ENCODE data around the gene MBD5. TPM values are rescaled to one million over a fixed set of nuclear protein-coding genes. Genes with fewer than 3 reads are reported as not detected.

MBD5 gene
- total and polyA plus RNA-seq, 2 of the 4 experiments (the other 2 are of a cell fraction), result 9.8 to 14.2 TPM

DNA sequence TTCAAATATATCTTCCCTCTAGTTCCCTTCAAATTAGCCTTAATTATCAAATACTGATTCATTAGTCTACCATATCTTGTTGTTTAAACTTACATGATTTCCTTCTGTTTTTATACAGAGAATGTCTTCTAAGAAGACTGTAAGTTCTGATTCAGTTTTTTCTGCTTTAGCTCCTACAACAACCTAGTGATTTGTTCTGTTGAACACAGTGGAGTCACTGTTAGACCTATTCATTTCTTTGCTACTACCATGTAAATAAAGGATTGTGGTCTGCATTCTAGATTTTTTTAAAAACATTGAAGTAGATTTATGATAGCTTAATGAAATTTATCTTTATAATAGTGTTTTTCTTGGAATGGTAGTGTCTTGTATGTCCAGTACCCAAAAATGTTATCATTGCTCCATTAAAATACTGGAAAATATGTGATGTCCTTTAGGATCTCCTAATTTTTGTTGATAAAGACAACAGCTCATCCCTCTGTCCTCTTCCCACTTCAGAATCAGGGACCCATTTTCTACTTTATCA, 146.4 kb downstream of the MBD5 start:
- Histone ChIP-seq H4K91ac (ENCODE audit: insufficient read depth, low read depth, low read length) (no peak overlapping the region), H4K5ac (ENCODE audit: low read depth, low read length) (no peak overlapping the region), H3K36me3 (ENCODE audit: control insufficient read depth, insufficient read depth, low read length) (no peaks in the 10 kb centered on the region), H4K8ac (ENCODE audit: low read depth in 2 of 2, low read length in 2 of 2) (no peak overlapping the region), H3K4ac (ENCODE audit: low read depth, low read length) (no peak overlapping the region), H3K56ac (ENCODE audit: extremely low read depth, insufficient read depth, low read length) (no peak overlapping the region), H2AFZ (replicated peaks; ENCODE audit: low read length, poor library complexity) (no peak overlapping the region), H3K27me3 (ENCODE audit: control insufficient read depth, insufficient read depth, low read length) (no peaks in the 10 kb centered on the region), H3K14ac (replicated peaks; ENCODE audit: low read depth, low read length) (no peak overlapping the region), H2AK9ac (replicated peaks; ENCODE audit: low read depth, low read length, poor library complexity) (no peak overlapping the region), H3K4me3 (ENCODE audit: insufficient read depth, low read depth, low read length) (no peak overlapping the region), H3K27ac (ENCODE audit: insufficient read depth, low read length) (no peak overlapping the region), H2BK5ac (ENCODE audit: low read depth, low read length, poor library complexity, severe bottlenecking) (no peak overlapping the region), H3K9me3 (ENCODE audit: control insufficient read depth, insufficient read depth, low read length) (no peaks in the 10 kb centered on the region), H3K18ac (ENCODE audit: low read depth, low read length) (no peak overlapping the region), H4K20me1 (ENCODE audit: insufficient read depth, low read length) (no peaks in the 10 kb centered on the region), H3K9me1 (ENCODE audit: insufficient read depth, low read length) (no peaks in the 10 kb centered on the region), H3K4me2 (ENCODE audit: low read depth, low read length) (no peak overlapping the region), H3K79me1 (ENCODE audit: low read depth in 1 of 2, low read length in 2 of 2) (peaks cover 0 to 9% of the 10 kb centered on the region in 2 experiments; a peak in 2 of 4 replicates), H2BK120ac (ENCODE audit: low read depth, low read length) (no peak overlapping the region), H2AK5ac (ENCODE audit: low read depth, low read length) (no peak overlapping the region), H3K9ac (ENCODE audit: low read depth, low read length) (no peak overlapping the region), H3K4me1 (ENCODE audit: control insufficient read depth, insufficient read depth, low read length) (peaks cover 2% of the 10 kb centered on the region; the same call in 1 of the 2 replicates), H2BK15ac (ENCODE audit: low read depth, low read length) (no peak overlapping the region), H3K23ac (ENCODE audit: low read depth, low read length) (no peak overlapping the region), H2BK20ac (ENCODE audit: low read depth, low read length) (no peak overlapping the region)
- in situ Hi-C loops (cut with MboI; ENCODE audit: low sequenced_read_pairs), result no loop called here
- DNase-seq (no peak), ATAC-seq (ENCODE audit: low read depth) (no peak)
- TF ChIP-seq RAD21 (IDR thresholded peaks at IDR 0.05; ENCODE audit: low read length) (no peak), NFE2L2 (IDR thresholded peaks at IDR 0.05; ENCODE audit: low read depth, low read length) (no peak), MAZ (IDR thresholded peaks at IDR 0.05; ENCODE audit: borderline replicate concordance, low read depth, low read length) (no peak), RFX5 (IDR thresholded peaks at IDR 0.05; ENCODE audit: low read depth, low read length) (no peak), RCOR1 (IDR thresholded peaks at IDR 0.05; ENCODE audit: insufficient replicate concordance, low read length) (no peak), MXI1 (IDR thresholded peaks at IDR 0.05; ENCODE audit: borderline replicate concordance, low read depth, low read length) (no peak)
- TF ChIP-seq, protein P1, sequence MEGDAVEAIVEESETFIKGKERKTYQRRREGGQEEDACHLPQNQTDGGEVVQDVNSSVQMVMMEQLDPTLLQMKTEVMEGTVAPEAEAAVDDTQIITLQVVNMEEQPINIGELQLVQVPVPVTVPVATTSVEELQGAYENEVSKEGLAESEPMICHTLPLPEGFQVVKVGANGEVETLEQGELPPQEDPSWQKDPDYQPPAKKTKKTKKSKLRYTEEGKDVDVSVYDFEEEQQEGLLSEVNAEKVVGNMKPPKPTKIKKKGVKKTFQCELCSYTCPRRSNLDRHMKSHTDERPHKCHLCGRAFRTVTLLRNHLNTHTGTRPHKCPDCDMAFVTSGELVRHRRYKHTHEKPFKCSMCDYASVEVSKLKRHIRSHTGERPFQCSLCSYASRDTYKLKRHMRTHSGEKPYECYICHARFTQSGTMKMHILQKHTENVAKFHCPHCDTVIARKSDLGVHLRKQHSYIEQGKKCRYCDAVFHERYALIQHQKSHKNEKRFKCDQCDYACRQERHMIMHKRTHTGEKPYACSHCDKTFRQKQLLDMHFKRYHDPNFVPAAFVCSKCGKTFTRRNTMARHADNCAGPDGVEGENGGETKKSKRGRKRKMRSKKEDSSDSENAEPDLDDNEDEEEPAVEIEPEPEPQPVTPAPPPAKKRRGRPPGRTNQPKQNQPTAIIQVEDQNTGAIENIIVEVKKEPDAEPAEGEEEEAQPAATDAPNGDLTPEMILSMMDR (conservative IDR thresholded peaks at IDR 0.05; ENCODE audit: low read depth, low read length), result no peak
- intact Hi-C loops (cut with micrococcal nuclease), result no loop called here
- POLR2A ChIA-PET (ENCODE audit: unreplicated experiment), result no interaction called here
- BruUV-seq (replicated peaks), result no TSS peak
- CTCF ChIA-PET, result no interaction called here
- dilution Hi-C loops (cut with HindIII; ENCODE audit: low sequenced_read_pairs, unreplicated experiment), result no loop called here

Data from IMR-90 (cell line).